HEK293T (cell line): ENCODE measurements around the gene UMODL1.
A peak's percentile ranks its signal among the peaks of the same experiment; 100 is the strongest.
"Not testable (repeated sequence)": the region's sequence is repeated elsewhere in the genome, so short reads cannot be mapped to it uniquely, and the experiment has no call there.

ENCODE experiments used
- CTCF ChIA-PET: fragments of 350-600 bp; formaldehyde crosslinking; extraction: SDS; loops from one replicate; lab custom pipeline; 2021; ENCODE audit warnings: antibody characterized with exemption, inconsistent platforms; lab: Yijun Ruan, JAX
- POLR2A ChIA-PET: fragments of 350-600 bp; formaldehyde crosslinking; extraction: SDS; loops from one replicate; lab custom pipeline; 2020; ENCODE audit warnings: antibody characterized with exemption, inconsistent platforms; lab: Yijun Ruan, JAX
- DNase-seq: peaks from one replicate; pipeline ENCODE4 v3.0.0; 2012; ENCODE audit warnings: mixed read lengths; ENCODE audit errors: extremely low spot score
- ARNT ChIP-seq: fragments of 450-650 bp; IDR thresholded peaks from 2 replicates; pipeline ENCODE4 v1.6.1; 2017; ENCODE audit warnings: mild to moderate bottlenecking
- BHLHE40 ChIP-seq: fragments of 450-650 bp; IDR thresholded peaks from 2 replicates; pipeline ENCODE4 v1.6.1; 2016; ENCODE audit warnings: mild to moderate bottlenecking, moderate library complexity, borderline replicate concordance
- CTBP1 ChIP-seq: fragments of 450-650 bp; IDR thresholded peaks from 2 replicates; pipeline ENCODE4 v1.6.1; 2016; ENCODE audit warnings: borderline replicate concordance
- ELF4 ChIP-seq: fragments of 450-650 bp; IDR thresholded peaks from 2 replicates; pipeline ENCODE4 v1.6.1; 2017; ENCODE audit warnings: antibody characterized with exemption
- FOXA1 ChIP-seq: fragments of 450-650 bp; IDR thresholded peaks from 2 replicates; pipeline ENCODE4 v1.6.1; 2016; ENCODE audit warnings: mild to moderate bottlenecking
- FOXK2 ChIP-seq: fragments of 450-650 bp; IDR thresholded peaks from 2 replicates; pipeline ENCODE4 v1.6.1; 2016; ENCODE audit warnings: mild to moderate bottlenecking
- FOXM1 ChIP-seq: fragments of 450-650 bp; IDR thresholded peaks from 2 replicates; pipeline ENCODE4 v1.6.1; 2017; ENCODE audit warnings: mild to moderate bottlenecking, borderline replicate concordance
- HDGF ChIP-seq: fragments of 450-650 bp; IDR thresholded peaks from 2 replicates; pipeline ENCODE4 v1.6.1; 2017; ENCODE audit warnings: antibody characterized with exemption, borderline replicate concordance
- L3MBTL2 ChIP-seq: fragments of 450-650 bp; conservative IDR thresholded peaks from 2 replicates; pipeline ENCODE4 v1.6.1; 2016; ENCODE audit warnings: mild to moderate bottlenecking
- LEF1 ChIP-seq: fragments of 450-650 bp; IDR thresholded peaks from 2 replicates; pipeline ENCODE4 v1.6.1; 2017; ENCODE audit warnings: mild to moderate bottlenecking, borderline replicate concordance
- NFRKB ChIP-seq: fragments of 450-650 bp; IDR thresholded peaks from 2 replicates; pipeline ENCODE4 v1.6.1; 2016; ENCODE audit warnings: mild to moderate bottlenecking, moderate library complexity
- PKNOX1 ChIP-seq: fragments of 450-650 bp; IDR thresholded peaks from 2 replicates; pipeline ENCODE4 v1.6.1; 2016
- SP1 ChIP-seq: fragments of 450-650 bp; IDR thresholded peaks from 2 replicates; pipeline ENCODE4 v1.6.1; 2017
- SUZ12 ChIP-seq: fragments of 450-650 bp; IDR thresholded peaks from 2 replicates; pipeline ENCODE4 v1.6.1; 2016; ENCODE audit warnings: mild to moderate bottlenecking
- TARDBP ChIP-seq: fragments of 450-650 bp; IDR thresholded peaks from 2 replicates; pipeline ENCODE4 v1.6.1; 2016
- ZNF384 ChIP-seq: fragments of 450-650 bp; IDR thresholded peaks from 2 replicates; pipeline ENCODE4 v1.6.1; 2016

Gene UMODL1

GRCh38 chr21:42179316-42179715 is 108.2 kb downstream of the UMODL1 start:
- TF ChIP-seq HDGF (no peak), NFRKB (no peak), ELF4 (no peak), ARNT (no peak), ZNF384 (no peak), L3MBTL2 (no peak), SUZ12 (no peak), SP1 (no peak), FOXK2 (no peak), FOXM1 (no peak), TARDBP (no peak), FOXA1 (no peak)
- POLR2A ChIA-PET: no interaction called here
- DNase-seq: no peak
- CTCF ChIA-PET: no interaction called here

- DNase-seq, POLR2A ChIA-PET, CTCF ChIA-PET: not testable (repeated sequence)
Observed at GRCh38 chr21:42180001-42180400, 108.9 kb downstream of the UMODL1 start.

GRCh38 chr21:42182713-42183371 is 111.7 kb downstream of the UMODL1 start:
- POLR2A ChIA-PET: no interaction called here
- no peak for TF ChIP-seq FOXM1
- TF ChIP-seq SP1: no peak
- no peak for TF ChIP-seq SUZ12
- TF ChIP-seq CTBP1: no peak
- TF ChIP-seq BHLHE40: no peak
- TF ChIP-seq NFRKB: no peak
- TF ChIP-seq LEF1: no peak
- TF ChIP-seq ELF4: no peak
- no peak for TF ChIP-seq FOXA1
- TF ChIP-seq PKNOX1: no peak
- TF ChIP-seq ARNT: no peak
- TF ChIP-seq L3MBTL2: no peak
- no peak for TF ChIP-seq FOXK2
- no peak for TF ChIP-seq TARDBP
- CTCF ChIA-PET: no interaction called here
- no peak for DNase-seq

- no peak for DNase-seq
- TF ChIP-seq TARDBP (no peak), HDGF (no peak), BHLHE40 (no peak), ELF4 (no peak), CTBP1 (peak; percentile 25; the same call in 1 of the 2 replicates)
- CTCF ChIA-PET: no interaction called here
- POLR2A ChIA-PET: no interaction called here
Observed at GRCh38 chr21:42183374-42184266, 112.5 kb downstream of the UMODL1 start.

GRCh38 chr21:42186591-42186990 is 115.5 kb downstream of the UMODL1 start:
- POLR2A ChIA-PET: no interaction called here

GRCh38 chr21:42187976-42188653 is 117.0 kb downstream of the UMODL1 start:
- POLR2A ChIA-PET: no interaction called here
- CTCF ChIA-PET: interaction anchor here (0.6 kb wide), 1 partner anchor 124 kb away, joined by 4 read pairs; no protein-coding TSS in a partner anchor
- no peak for DNase-seq
- no peak for TF ChIP-seq TARDBP
- no peak for TF ChIP-seq NFRKB
- TF ChIP-seq ZNF384: no peak
- no peak for TF ChIP-seq HDGF
- no peak for TF ChIP-seq SUZ12
- no peak for TF ChIP-seq FOXM1
- no peak for TF ChIP-seq FOXK2
- TF ChIP-seq BHLHE40: no peak
- TF ChIP-seq FOXA1: no peak
- no peak for TF ChIP-seq PKNOX1

More at GRCh38 chr21:42186591-42186990, 115.5 kb downstream of the UMODL1 start:
- TF ChIP-seq FOXM1 (no peak), FOXK2 (no peak), BHLHE40 (no peak), SP1 (no peak), ARNT (no peak), FOXA1 (no peak), SUZ12 (no peak), LEF1 (no peak)
- CTCF ChIA-PET: no interaction called here
- no peak for DNase-seq
